GM19023 (cell line): ENCODE results near the gene ASPG.

Experiments
- ATAC-seq: cut with Tn5 transposase; IDR thresholded peaks from one replicate; pipeline ENCODE4 v1.9.1; 2021; ENCODE audit warnings: mild to moderate bottlenecking, moderate library complexity; ENCODE audit not compliant: unreplicated experiment

ASPG gene

GRCh38 chr14:104093366-104094055 lies 8.0 kb downstream of the ASPG start:
- no peak for ATAC-seq

GRCh38 chr14:104094056-104094708 lies 8.7 kb downstream of the ASPG start:
- no peak for ATAC-seq

GRCh38 chr14:104094709-104095425 lies 9.4 kb downstream of the ASPG start:
- no peak for ATAC-seq

- ATAC-seq: no peak
These were observed 10.2 kb downstream of the ASPG start for GRCh38 chr14:104095426-104096310.

GRCh38 chr14:104096318-104096717 lies 10.8 kb downstream of the ASPG start:
- ATAC-seq: no peak

- ATAC-seq: no peak
These were observed 11.5 kb downstream of the ASPG start for GRCh38 chr14:104096751-104097700.

- no peak for ATAC-seq
These were observed 13.0 kb downstream of the ASPG start for GRCh38 chr14:104098272-104099095.

- no peak for ATAC-seq
These were observed 13.9 kb downstream of the ASPG start for GRCh38 chr14:104099096-104100041.

GRCh38 chr14:104100171-104101085 lies 14.9 kb downstream of the ASPG start:
- no peak for ATAC-seq

GRCh38 chr14:104101086-104101621 lies 15.7 kb downstream of the ASPG start:
- ATAC-seq: no peak

GRCh38 chr14:104101651-104102281 lies 16.3 kb downstream of the ASPG start:
- ATAC-seq: no peak

- ATAC-seq: no peak
These were observed 16.9 kb downstream of the ASPG start for GRCh38 chr14:104102282-104102914.

GRCh38 chr14:104103061-104103445 lies 17.6 kb downstream of the ASPG start:
- ATAC-seq: no peak

- no peak for ATAC-seq
These were observed 18.1 kb downstream of the ASPG start for GRCh38 chr14:104103446-104104075.
